OCI-LY1 (cell line): ENCODE data around the gene ARID3A.
"Not testable (repeated sequence)": the region's sequence is repeated elsewhere in the genome, so short reads cannot be mapped to it uniquely, and the experiment has no call there.

Experiments
- H2AFZ ChIP-seq: fragments of 200-600 bp; sonication (generic), shearing (Covaris generic); 2 replicates; pipeline ENCODE4 v1.6.0; 2014; ENCODE audit warnings: antibody characterized with exemption, mild to moderate bottlenecking, low read length
- H3F3A ChIP-seq: fragments of 200-600 bp; sonication (generic), shearing (Covaris generic); 2 replicates; pipeline ENCODE4 v1.6.0; 2014; ENCODE audit warnings: mild to moderate bottlenecking, antibody characterized with exemption, low read length, moderate library complexity; ENCODE audit not compliant: insufficient read depth
- H3K27ac ChIP-seq: fragments of 200-600 bp; sonication (generic); 2 replicates; pipeline ENCODE4 v1.5.1; 2014; ENCODE audit warnings: low read length, mixed run types, mild to moderate bottlenecking, low read depth; ENCODE audit not compliant: poor library complexity, severe bottlenecking
- H3K27me3 ChIP-seq: fragments of 200-600 bp; sonication (generic); 2 replicates; pipeline ENCODE4 v1.6.0; 2014; ENCODE audit warnings: antibody characterized with exemption, mild to moderate bottlenecking, low read length, moderate library complexity; ENCODE audit not compliant: insufficient read depth
- H3K36me3 ChIP-seq: fragments of 200-600 bp; sonication (generic); 2 replicates; pipeline ENCODE4 v1.6.1; 2014; ENCODE audit warnings: mild to moderate bottlenecking, antibody characterized with exemption, low read length, moderate library complexity, mixed read lengths; ENCODE audit not compliant: insufficient read depth
- H3K4me1 ChIP-seq: fragments of 200-600 bp; sonication (generic); 2 replicates; pipeline ENCODE4 v1.5.1; 2014; ENCODE audit warnings: mild to moderate bottlenecking, low read length, moderate library complexity; ENCODE audit not compliant: insufficient read depth, severe bottlenecking
- H3K4me2 ChIP-seq: fragments of 200-600 bp; sonication (generic), shearing (Covaris generic); 2 replicates; pipeline ENCODE4 v1.6.1; 2014; ENCODE audit warnings: low read length
- H3K4me3 ChIP-seq: fragments of 200-600 bp; sonication (generic); 2 replicates; pipeline ENCODE4 v1.5.1; 2014; ENCODE audit warnings: low read length, low read depth, mild to moderate bottlenecking, mixed read lengths; ENCODE audit not compliant: poor library complexity, severe bottlenecking
- H3K79me2 ChIP-seq: fragments of 200-600 bp; shearing (Covaris generic); 2 replicates; pipeline ENCODE4 v1.6.1; 2016; ENCODE audit warnings: mixed run types, low read length, mixed read lengths; ENCODE audit not compliant: insufficient read depth
- H3K9ac ChIP-seq: fragments of 200-600 bp; sonication (generic), shearing (Covaris generic); 2 replicates; pipeline ENCODE4 v1.6.1; 2014; ENCODE audit warnings: mild to moderate bottlenecking, low read length, mixed read lengths
- H3K9me2 ChIP-seq: fragments of 200-600 bp; sonication (generic), shearing (Covaris generic); 2 replicates; pipeline ENCODE4 v1.6.1; 2014; ENCODE audit warnings: low read depth, mild to moderate bottlenecking, low read length, mixed read lengths
- H3K9me3 ChIP-seq: fragments of 200-600 bp; shearing (Covaris generic); 2 replicates; pipeline ENCODE4 v1.6.1; 2014; ENCODE audit warnings: low read length, mixed read lengths
- H4K20me1 ChIP-seq: fragments of 200-600 bp; sonication (generic), shearing (Covaris generic); 2 replicates; pipeline ENCODE4 v1.6.0; 2016; ENCODE audit warnings: mild to moderate bottlenecking, low read length; ENCODE audit not compliant: insufficient read depth
- EZH2 ChIP-seq: fragments of 200-600 bp; sonication (generic), shearing (Covaris generic); IDR thresholded peaks from 2 replicates; pipeline ENCODE4 v1.8.0; 2017; ENCODE audit warnings: borderline replicate concordance, mixed run types, mild to moderate bottlenecking, antibody characterized with exemption, low read length, moderate library complexity, mixed read lengths
- TF ChIP-seq, protein P1 (sequence below): fragments of 200-600 bp; sonication (generic), shearing (Covaris generic); IDR thresholded peaks from 2 replicates; pipeline ENCODE4 v1.5.1; 2017; ENCODE audit warnings: mild to moderate bottlenecking, antibody characterized with exemption, low read length, moderate library complexity, mixed read lengths

Gene ARID3A

DNA sequence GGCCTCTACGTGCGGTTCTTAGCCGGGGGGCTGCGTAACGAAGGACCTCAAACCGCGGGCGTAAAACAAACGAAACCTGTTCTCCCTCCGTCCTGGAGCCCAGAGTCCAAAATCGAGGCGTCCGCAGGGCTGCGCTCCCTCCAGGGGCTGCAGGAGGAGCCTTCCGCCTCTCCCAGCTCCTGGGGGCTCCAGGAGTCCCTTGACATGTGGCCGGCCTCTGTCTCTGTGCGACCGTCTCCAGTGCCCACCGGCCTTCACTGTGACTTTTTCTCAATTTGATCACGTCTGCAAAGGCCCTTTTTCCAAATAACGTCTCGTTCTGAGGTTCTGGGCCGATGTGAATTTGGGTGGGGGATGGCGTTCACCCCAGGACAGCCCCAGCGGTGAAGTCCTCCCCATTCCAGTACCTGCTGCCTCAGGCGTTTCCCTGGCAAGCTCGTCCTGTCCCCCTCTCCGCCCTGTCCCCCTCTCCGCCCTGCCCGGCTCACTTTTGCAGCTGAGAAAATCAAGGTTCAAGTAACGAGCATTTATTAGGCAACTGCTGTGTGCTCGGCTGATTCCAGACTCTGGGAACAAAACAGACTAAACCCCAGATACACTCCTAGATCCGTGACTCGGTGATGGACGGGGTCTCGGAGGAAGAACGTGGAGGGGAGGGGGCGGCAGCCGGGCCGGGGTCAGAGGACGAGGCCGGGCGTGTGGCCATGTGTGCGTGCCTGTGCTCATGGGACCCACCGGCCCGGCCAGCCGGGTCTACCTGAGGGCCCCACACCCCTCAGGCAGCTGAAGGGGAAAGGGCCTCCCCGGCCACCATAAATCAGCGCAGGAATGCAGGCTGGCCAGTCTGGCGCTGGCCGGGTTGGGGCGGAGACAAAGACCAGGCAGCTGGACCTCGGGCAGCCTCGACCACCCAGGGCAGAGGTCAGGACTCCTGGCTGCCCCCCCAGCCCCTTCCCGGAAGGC is 30.2 kb downstream of the ARID3A start:
- Histone ChIP-seq H3K9ac (no peak overlapping the region), H3K27me3 (peaks cover 15% of the 10 kb centered on the region; the same call in 1 of the 2 replicates), H3K27ac (no peak overlapping the region), H2AFZ (no peak overlapping the region), H3K4me3 (no peak overlapping the region), H3K4me2 (no peak overlapping the region), H4K20me1 (no peaks in the 10 kb centered on the region), H3F3A (no peaks in the 10 kb centered on the region), H3K79me2 (no peaks in the 10 kb centered on the region), H3K9me3 (no peaks in the 10 kb centered on the region), H3K9me2 (no peaks in the 10 kb centered on the region), H3K4me1 (no peaks in the 10 kb centered on the region), H3K36me3 (no peaks in the 10 kb centered on the region)
- TF ChIP-seq EZH2 = no peak
- TF ChIP-seq, protein P1, sequence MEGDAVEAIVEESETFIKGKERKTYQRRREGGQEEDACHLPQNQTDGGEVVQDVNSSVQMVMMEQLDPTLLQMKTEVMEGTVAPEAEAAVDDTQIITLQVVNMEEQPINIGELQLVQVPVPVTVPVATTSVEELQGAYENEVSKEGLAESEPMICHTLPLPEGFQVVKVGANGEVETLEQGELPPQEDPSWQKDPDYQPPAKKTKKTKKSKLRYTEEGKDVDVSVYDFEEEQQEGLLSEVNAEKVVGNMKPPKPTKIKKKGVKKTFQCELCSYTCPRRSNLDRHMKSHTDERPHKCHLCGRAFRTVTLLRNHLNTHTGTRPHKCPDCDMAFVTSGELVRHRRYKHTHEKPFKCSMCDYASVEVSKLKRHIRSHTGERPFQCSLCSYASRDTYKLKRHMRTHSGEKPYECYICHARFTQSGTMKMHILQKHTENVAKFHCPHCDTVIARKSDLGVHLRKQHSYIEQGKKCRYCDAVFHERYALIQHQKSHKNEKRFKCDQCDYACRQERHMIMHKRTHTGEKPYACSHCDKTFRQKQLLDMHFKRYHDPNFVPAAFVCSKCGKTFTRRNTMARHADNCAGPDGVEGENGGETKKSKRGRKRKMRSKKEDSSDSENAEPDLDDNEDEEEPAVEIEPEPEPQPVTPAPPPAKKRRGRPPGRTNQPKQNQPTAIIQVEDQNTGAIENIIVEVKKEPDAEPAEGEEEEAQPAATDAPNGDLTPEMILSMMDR = no peak

DNA sequence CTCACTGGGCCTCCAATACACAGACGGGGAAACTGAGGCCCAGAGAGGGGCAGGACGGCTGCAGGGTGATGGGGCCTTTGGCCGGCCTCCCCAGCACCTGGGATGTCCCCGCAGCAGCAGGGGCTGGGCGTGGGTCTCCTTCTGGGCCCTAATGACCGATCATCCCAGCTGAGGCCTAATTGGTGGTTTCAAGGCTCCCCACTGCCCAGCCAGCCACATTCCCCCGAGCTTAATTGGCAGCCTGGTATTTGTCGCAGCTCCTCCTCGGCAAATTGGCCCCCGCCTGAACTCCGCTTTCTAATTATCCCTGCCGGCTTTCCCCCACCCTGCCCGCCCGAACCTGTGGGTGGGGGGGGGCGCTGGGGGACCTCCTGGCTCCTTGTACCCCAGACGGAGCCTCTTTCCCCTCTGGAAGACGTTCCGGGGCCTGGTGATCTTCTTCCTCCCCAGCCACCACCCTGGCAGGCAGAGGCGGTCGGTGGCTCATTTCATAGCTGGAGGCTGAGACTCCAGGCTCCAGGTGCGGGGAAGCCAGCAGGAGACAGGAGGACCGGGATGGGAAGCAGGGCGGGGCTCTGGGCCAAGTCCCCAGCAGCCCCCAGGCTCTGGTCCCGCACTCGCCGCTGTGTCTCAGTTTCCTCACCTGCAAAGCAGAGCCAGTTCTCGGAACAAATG is 31.1 kb downstream of the ARID3A start:
- Histone ChIP-seq H3K27me3 (peaks cover 19% of the 10 kb centered on the region; the same call in 1 of the 2 replicates), H3K9me2 (no peaks in the 10 kb centered on the region), H3K9ac (no peak overlapping the region), H3K27ac (no peak overlapping the region), H3K4me2 (no peak overlapping the region), H2AFZ (no peak overlapping the region), H3K36me3 (no peaks in the 10 kb centered on the region), H3K79me2 (no peaks in the 10 kb centered on the region), H3K4me3 (no peak overlapping the region), H3K9me3 (no peaks in the 10 kb centered on the region), H3F3A (no peaks in the 10 kb centered on the region), H4K20me1 (no peaks in the 10 kb centered on the region), H3K4me1 (no peaks in the 10 kb centered on the region)
- TF ChIP-seq, protein P1 = no peak
- TF ChIP-seq EZH2 = no peak

DNA sequence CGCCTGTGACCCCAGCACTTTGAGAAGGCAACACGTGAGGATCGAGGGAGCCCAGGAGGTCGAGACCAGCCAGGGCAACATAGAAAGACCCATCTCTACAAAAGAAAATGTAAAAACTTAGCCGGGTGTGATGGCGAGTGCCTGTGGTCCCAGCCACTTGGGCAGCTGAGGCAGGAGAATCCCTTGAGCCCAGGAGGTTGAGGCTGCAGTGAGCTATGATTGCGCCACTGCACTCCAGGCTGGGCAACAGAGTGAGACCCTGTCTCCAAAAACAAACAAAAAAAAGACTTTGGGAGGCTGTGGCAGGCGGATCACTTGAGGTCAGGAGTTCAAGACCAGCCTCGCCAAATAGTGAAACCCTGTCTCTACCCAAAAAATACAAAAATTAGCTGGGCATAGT is 31.7 kb downstream of the ARID3A start:
- H3K4me3 ChIP-seq, H3K9ac ChIP-seq, H3K36me3 ChIP-seq, H3F3A ChIP-seq, H4K20me1 ChIP-seq, H3K27ac ChIP-seq, H3K79me2 ChIP-seq, H3K9me2 ChIP-seq, H3K4me1 ChIP-seq, H3K4me2 ChIP-seq, H3K9me3 ChIP-seq, H2AFZ ChIP-seq: not testable (repeated sequence)
- H3K27me3 ChIP-seq = peaks cover 19% of the 10 kb centered on the region; the same call in 1 of the 2 replicates
